Right ventricle myocardium superior (tissue), 1 donor: ENCODE results near the gene KRT71. TPM values are rescaled to one million over a fixed set of nuclear protein-coding genes. Genes with fewer than 3 reads are reported as not detected.

Experiments used
- total RNA-seq: library from RNA; stranded (reverse); fragmentation: NEBNext Ultra II Directional; extraction: Animal tissue kit (Norgen Biotek cat#: 25700); gene quantifications from one replicate; pipeline ENCODE4 v1.2.1, GENCODE V29; 2021
- donor health status: DM: no; HTN: yes; CAD: no; lungs with severe emphysema.

KRT71 gene
- total RNA-seq, 1 donor from 2014 or later, result not detected

Other genes starting within 250 kb of the KRT71 start
- gene KRT83, start 231.7 kb downstream of the KRT71 start, total RNA-seq, result not detected
- gene KRT85, start 185.7 kb downstream of the KRT71 start, total RNA-seq, result not detected
- gene KRT84, start 167.5 kb downstream of the KRT71 start, total RNA-seq, result not detected
- not detected for gene KRT82, start 146.8 kb downstream of the KRT71 start, total RNA-seq
- not detected for gene KRT75, start 118.8 kb downstream of the KRT71 start, total RNA-seq
- not detected for gene KRT6B, start 101.0 kb downstream of the KRT71 start, total RNA-seq
- not detected for gene KRT6C, start 79.3 kb downstream of the KRT71 start, total RNA-seq
- not detected for gene KRT6A, start 59.9 kb downstream of the KRT71 start, total RNA-seq
- gene KRT5, start 32.8 kb downstream of the KRT71 start, total RNA-seq, result not detected
- not detected for gene KRT74, start 20.7 kb upstream of the KRT71 start, total RNA-seq
- not detected for gene KRT72, start 48.3 kb upstream of the KRT71 start, total RNA-seq
- gene KRT73, start 65.4 kb upstream of the KRT71 start, total RNA-seq, result not detected
- not detected for gene KRT2, start 99.1 kb upstream of the KRT71 start, total RNA-seq
- not detected for gene KRT1, start 127.3 kb upstream of the KRT71 start, total RNA-seq
- not detected for gene KRT77, start 150.4 kb upstream of the KRT71 start, total RNA-seq
- not detected for gene KRT76, start 224.2 kb upstream of the KRT71 start, total RNA-seq
- gene KRT3, start 243.0 kb upstream of the KRT71 start, total RNA-seq, result not detected